Central memory CD8-positive, alpha-beta T cell (primary cell): ENCODE measurements around the gene NDRG3.
"Not testable (repeated sequence)": the region's sequence is repeated elsewhere in the genome, so short reads cannot be mapped to it uniquely, and the experiment has no call there.

Experiments used
- ATAC-seq: fragments of 150-1000 bp; cut with Tn5 transposase; replicated peaks from 2 replicates; pipeline ENCODE4 v1.10.0; 2022; ENCODE audit warnings: mild to moderate bottlenecking, moderate FRiP score, moderate number of reproducible peaks; ENCODE audit not compliant: poor library complexity, severe bottlenecking; ENCODE audit errors: extremely low read depth
- DNase-seq, 2 donors: peaks; one replicate each; pipeline ENCODE4 v3.0.0; 2021; ENCODE audit warnings: low spot score in 2 of 2
- H3K27ac Mint-ChIP-seq: one replicate; pipeline ENCODE4 v1.8.0; 2022; ENCODE audit warnings: low read depth, mild to moderate bottlenecking, moderate library complexity, mixed read lengths
- H3K27me3 Mint-ChIP-seq: one replicate; pipeline ENCODE4 v1.8.0; 2022; ENCODE audit warnings: mixed read lengths
- H3K36me3 Mint-ChIP-seq: one replicate; pipeline ENCODE4 v1.8.0; 2022; ENCODE audit warnings: mild to moderate bottlenecking, moderate library complexity, mixed read lengths; ENCODE audit not compliant: insufficient read depth
- H3K4me1 Mint-ChIP-seq: one replicate; pipeline ENCODE4 v1.8.0; 2022; ENCODE audit warnings: mixed read lengths
- H3K4me3 Mint-ChIP-seq: one replicate; pipeline ENCODE4 v1.8.0; 2022; ENCODE audit warnings: mild to moderate bottlenecking, moderate library complexity, mixed read lengths
- H3K9me3 Mint-ChIP-seq: one replicate; pipeline ENCODE4 v1.8.0; 2022; ENCODE audit warnings: mixed read lengths

Gene NDRG3

GRCh38 chr20:36676701-36677421, 69.0 kb downstream of the NDRG3 start:
- H3K27me3 Mint-ChIP-seq = no peaks in the 10 kb centered on the region

GRCh38 chr20:36675545-36675944, 70.3 kb downstream of the NDRG3 start:
- DNase-seq, ATAC-seq, H3K4me1 Mint-ChIP-seq, H3K27ac Mint-ChIP-seq, H3K27me3 Mint-ChIP-seq, H3K4me3 Mint-ChIP-seq, H3K9me3 Mint-ChIP-seq: not testable (repeated sequence)
- peaks cover 12% of the 10 kb centered on the region for H3K36me3 Mint-ChIP-seq

More at GRCh38 chr20:36676701-36677421, 69.0 kb downstream of the NDRG3 start:
- no peak overlapping the region for H3K4me3 Mint-ChIP-seq
- no peak for DNase-seq
- ATAC-seq = no peak
- no peak overlapping the region for H3K27ac Mint-ChIP-seq
- no peaks in the 10 kb centered on the region for H3K4me1 Mint-ChIP-seq
- H3K9me3 Mint-ChIP-seq = no peaks in the 10 kb centered on the region
- peaks cover 15% of the 10 kb centered on the region for H3K36me3 Mint-ChIP-seq

- ATAC-seq (no peak), DNase-seq (no peak)
- Mint-ChIP-seq H3K36me3 (peaks cover 10% of the 10 kb centered on the region), H3K4me1 (no peaks in the 10 kb centered on the region), H3K27ac (no peak overlapping the region), H3K27me3 (no peaks in the 10 kb centered on the region), H3K4me3 (no peak overlapping the region), H3K9me3 (no peaks in the 10 kb centered on the region)
These were observed 72.9 kb downstream of the NDRG3 start for GRCh38 chr20:36672991-36673390.

GRCh38 chr20:36670665-36671357, 75.1 kb downstream of the NDRG3 start:
- no peak for ATAC-seq
- no peak for DNase-seq
- Mint-ChIP-seq H3K36me3 (peaks cover 10% of the 10 kb centered on the region), H3K4me3 (no peak overlapping the region), H3K27ac (no peak overlapping the region), H3K27me3 (no peaks in the 10 kb centered on the region), H3K4me1 (no peaks in the 10 kb centered on the region), H3K9me3 (no peaks in the 10 kb centered on the region)

- Mint-ChIP-seq H3K4me1 (no peaks in the 10 kb centered on the region), H3K36me3 (peaks cover 16% of the 10 kb centered on the region), H3K27ac (no peak overlapping the region), H3K9me3 (no peaks in the 10 kb centered on the region), H3K27me3 (no peaks in the 10 kb centered on the region), H3K4me3 (no peak overlapping the region)
- no peak for DNase-seq
- no peak for ATAC-seq
These were observed 79.6 kb downstream of the NDRG3 start for GRCh38 chr20:36666181-36666740.

- Mint-ChIP-seq H3K9me3 (no peaks in the 10 kb centered on the region), H3K27ac (no peak overlapping the region), H3K27me3 (no peaks in the 10 kb centered on the region), H3K4me1 (peaks cover 6% of the 10 kb centered on the region), H3K4me3 (no peak overlapping the region), H3K36me3 (peaks cover 16% of the 10 kb centered on the region)
- DNase-seq (no peak), ATAC-seq (no peak)
These were observed 82.9 kb downstream of the NDRG3 start for GRCh38 chr20:36663031-36663430.

- Mint-ChIP-seq H3K4me1 (peaks cover 7% of the 10 kb centered on the region), H3K9me3 (no peaks in the 10 kb centered on the region), H3K36me3 (peaks cover 8% of the 10 kb centered on the region), H3K27me3 (no peaks in the 10 kb centered on the region), H3K4me3 (peak overlapping the region; percentile 34), H3K27ac (no peak overlapping the region)
- no peak for DNase-seq
- peak; percentile 56 for ATAC-seq
These were observed 87.6 kb downstream of the NDRG3 start for GRCh38 chr20:36658300-36658699.

- no peak overlapping the region for H3K27ac Mint-ChIP-seq
- peaks cover 16% of the 10 kb centered on the region for H3K36me3 Mint-ChIP-seq
- H3K4me3 Mint-ChIP-seq = no peak overlapping the region
- peaks cover 7% of the 10 kb centered on the region for H3K4me1 Mint-ChIP-seq
- no peak for ATAC-seq
- DNase-seq = no peak
- H3K27me3 Mint-ChIP-seq = no peaks in the 10 kb centered on the region
- no peaks in the 10 kb centered on the region for H3K9me3 Mint-ChIP-seq
These were observed 89.2 kb downstream of the NDRG3 start for GRCh38 chr20:36656733-36657132.

- Mint-ChIP-seq H3K4me3 (no peak overlapping the region), H3K36me3 (peaks cover 15% of the 10 kb centered on the region)
These were observed 90.9 kb downstream of the NDRG3 start for GRCh38 chr20:36655004-36655403.

GRCh38 chr20:36654506-36654905, 91.4 kb downstream of the NDRG3 start:
- ATAC-seq (no peak), DNase-seq (no peak)
- Mint-ChIP-seq H3K36me3 (peaks cover 15% of the 10 kb centered on the region), H3K27ac (no peak overlapping the region), H3K4me3 (no peak overlapping the region), H3K9me3 (no peaks in the 10 kb centered on the region), H3K4me1 (peaks cover 7% of the 10 kb centered on the region), H3K27me3 (no peaks in the 10 kb centered on the region)

More at GRCh38 chr20:36655004-36655403, 90.9 kb downstream of the NDRG3 start:
- no peaks in the 10 kb centered on the region for H3K9me3 Mint-ChIP-seq
- no peak for ATAC-seq
- H3K4me1 Mint-ChIP-seq = peaks cover 7% of the 10 kb centered on the region
- H3K27me3 Mint-ChIP-seq = no peaks in the 10 kb centered on the region
- H3K27ac Mint-ChIP-seq = no peak overlapping the region
- no peak for DNase-seq

GRCh38 chr20:36653456-36653855, 92.4 kb downstream of the NDRG3 start:
- ATAC-seq (no peak), DNase-seq (no peak)
- no peaks in the 10 kb centered on the region for H3K27me3 Mint-ChIP-seq
- peaks cover 14% of the 10 kb centered on the region for H3K36me3 Mint-ChIP-seq
- H3K27ac Mint-ChIP-seq = no peak overlapping the region
- peaks cover 5% of the 10 kb centered on the region for H3K4me1 Mint-ChIP-seq
- no peaks in the 10 kb centered on the region for H3K9me3 Mint-ChIP-seq
- no peak overlapping the region for H3K4me3 Mint-ChIP-seq

- H3K27me3 Mint-ChIP-seq = no peaks in the 10 kb centered on the region
- H3K27ac Mint-ChIP-seq = peak overlapping the region; percentile 74
- DNase-seq (no peak), ATAC-seq (no peak)
- peak overlapping the region; percentile 96 for H3K4me3 Mint-ChIP-seq
- H3K9me3 Mint-ChIP-seq = no peaks in the 10 kb centered on the region
- peaks cover 41% of the 10 kb centered on the region for H3K4me1 Mint-ChIP-seq
- H3K36me3 Mint-ChIP-seq = peaks cover 30% of the 10 kb centered on the region
These were observed 98.4 kb downstream of the NDRG3 start for GRCh38 chr20:36647196-36648121.
